ENCODE measurements around the gene DHRS7. TPM values are rescaled to one million over a fixed set of nuclear protein-coding genes. Genes with fewer than 3 reads are reported as not detected.

The DHRS7 gene
- total and polyA plus RNA-seq, 4 donors = 45.5 to 91.8 (median 78.0) TPM

- Histone ChIP-seq H3K27me3 (ENCODE audit: control insufficient read depth in 3 of 3, insufficient read depth in 3 of 3, low read length in 2 of 3) (no peaks in the 10 kb centered on the region), H3K4me3 (no peak overlapping the region), H3K9ac (ENCODE audit: insufficient read depth in 1 of 2, low read length in 2 of 2) (no peak overlapping the region), H3K36me3 (ENCODE audit: control insufficient read depth in 4 of 4, insufficient read depth in 4 of 4, low read length in 4 of 4) (peaks cover 9 to 37% (median 20%) of the 10 kb centered on the region in 4 donors), H3K27ac (ENCODE audit: low read depth in 1 of 2, low read length in 1 of 2) (no peak overlapping the region), H3K4me1 (ENCODE audit: control insufficient read depth in 5 of 5, insufficient read depth in 5 of 5, low read length in 5 of 5) (peaks cover 0 to 2% (median 0%) of the 10 kb centered on the region in 5 donors), H3K9me3 (ENCODE audit: control insufficient read depth in 4 of 4, insufficient read depth in 3 of 4, low read length in 3 of 4) (no peaks in the 10 kb centered on the region)
- WGBS, 2 donors = 48 to 75% methylated on average over 2 of the region's 2 CpGs
- TF ChIP-seq CTCF (IDR thresholded peaks at IDR 0.05; ENCODE audit: control extremely low read depth, extremely low read depth) = no peak
- no peak for DNase-seq
- ATAC-seq (ENCODE audit: insufficient read depth, low FRiP score) = no peak
Measured at GRCh38 chr14:60111732-60112131, 53.5 kb downstream of the DHRS7 start.

- 88 to 91% methylated on average over 4 of the region's 4 CpGs for whole genome bisulfite sequencing, 2 donors
- no peak for TF ChIP-seq CTCF (IDR thresholded peaks at IDR 0.05; ENCODE audit: control extremely low read depth, extremely low read depth)
- no peak for DNase-seq
- H3K4me1 ChIP-seq (ENCODE audit: control insufficient read depth in 5 of 5, insufficient read depth in 5 of 5, low read length in 5 of 5) = peaks cover 0 to 6% (median 0%) of the 10 kb centered on the region in 5 donors
- no peak overlapping the region for H3K4me3 ChIP-seq
- peak overlapping the region in 1 of 2 donors; percentile 4 for H3K9ac ChIP-seq (ENCODE audit: insufficient read depth in 1 of 2, low read length in 2 of 2)
- no peaks in the 10 kb centered on the region for H3K27me3 ChIP-seq (ENCODE audit: control insufficient read depth in 3 of 3, insufficient read depth in 3 of 3, low read length in 2 of 3)
- peaks cover 7 to 23% (median 14%) of the 10 kb centered on the region in 4 donors for H3K36me3 ChIP-seq (ENCODE audit: control insufficient read depth in 4 of 4, insufficient read depth in 4 of 4, low read length in 4 of 4)
- no peaks in the 10 kb centered on the region for H3K9me3 ChIP-seq (ENCODE audit: control insufficient read depth in 4 of 4, insufficient read depth in 3 of 4, low read length in 3 of 4)
- no peak overlapping the region for H3K27ac ChIP-seq (ENCODE audit: low read depth in 1 of 2, low read length in 1 of 2)
- no peak for ATAC-seq (ENCODE audit: insufficient read depth, low FRiP score)
Measured at GRCh38 chr14:60107477-60107876, 57.7 kb downstream of the DHRS7 start.

- no peak for TF ChIP-seq CTCF (IDR thresholded peaks at IDR 0.05; ENCODE audit: control extremely low read depth, extremely low read depth)
- no peak for ATAC-seq (ENCODE audit: insufficient read depth, low FRiP score)
- Histone ChIP-seq H3K36me3 (ENCODE audit: control insufficient read depth in 4 of 4, insufficient read depth in 4 of 4, low read length in 4 of 4) (peaks cover 7 to 23% (median 14%) of the 10 kb centered on the region in 4 donors), H3K4me3 (no peak overlapping the region), H3K27me3 (ENCODE audit: control insufficient read depth in 3 of 3, insufficient read depth in 3 of 3, low read length in 2 of 3) (no peaks in the 10 kb centered on the region), H3K9me3 (ENCODE audit: control insufficient read depth in 4 of 4, insufficient read depth in 3 of 4, low read length in 3 of 4) (no peaks in the 10 kb centered on the region), H3K27ac (ENCODE audit: low read depth in 1 of 2, low read length in 1 of 2) (no peak overlapping the region), H3K4me1 (ENCODE audit: control insufficient read depth in 5 of 5, insufficient read depth in 5 of 5, low read length in 5 of 5) (peaks cover 0 to 6% (median 0%) of the 10 kb centered on the region in 5 donors), H3K9ac (ENCODE audit: insufficient read depth in 1 of 2, low read length in 2 of 2) (no peak overlapping the region)
- WGBS, 2 donors = 41 to 61% methylated on average over 2 of the region's 2 CpGs
- no peak for DNase-seq
Measured at GRCh38 chr14:60106339-60106738, 58.9 kb downstream of the DHRS7 start.

- DNase-seq (peak in 1 of 3 donors; percentile 20), ATAC-seq (ENCODE audit: insufficient read depth, low FRiP score) (no peak)
- no peak for TF ChIP-seq CTCF (IDR thresholded peaks at IDR 0.05; ENCODE audit: control extremely low read depth, extremely low read depth)
- peaks cover 3 to 6% (median 6%) of the 10 kb centered on the region in 4 donors for H3K36me3 ChIP-seq (ENCODE audit: control insufficient read depth in 4 of 4, insufficient read depth in 4 of 4, low read length in 4 of 4)
- no peaks in the 10 kb centered on the region for H3K9me3 ChIP-seq (ENCODE audit: control insufficient read depth in 4 of 4, insufficient read depth in 3 of 4, low read length in 3 of 4)
- H3K27me3 ChIP-seq (ENCODE audit: control insufficient read depth in 3 of 3, insufficient read depth in 3 of 3, low read length in 2 of 3) = no peaks in the 10 kb centered on the region
- H3K27ac ChIP-seq (ENCODE audit: low read depth in 1 of 2, low read length in 1 of 2) = peak overlapping the region in 1 of 2 donors; percentile 33
- no peak overlapping the region for H3K9ac ChIP-seq (ENCODE audit: insufficient read depth in 1 of 2, low read length in 2 of 2)
- H3K4me3 ChIP-seq = no peak overlapping the region
- WGBS, 2 donors = 61% methylated on average over 2 of the region's 2 CpGs
- H3K4me1 ChIP-seq (ENCODE audit: control insufficient read depth in 5 of 5, insufficient read depth in 5 of 5, low read length in 5 of 5) = peaks cover 0 to 12% (median 0%) of the 10 kb centered on the region in 5 donors
Measured at GRCh38 chr14:60102389-60102788, 62.8 kb downstream of the DHRS7 start.

All from lung (tissue), 12 donors.